Right kidney (tissue), 9 donors: ENCODE data around the gene AFP.
"Not testable (repeated sequence)": the region's sequence is repeated elsewhere in the genome, so short reads cannot be mapped to it uniquely, and the experiment has no call there.

Source experiments
- DNase-seq: peaks from one replicate; pipeline ENCODE4 v3.0.0-alpha.2; 2016
- long read RNA-seq, 8 donors: transcript quantifications; one replicate each; lab custom pipeline, GENCODE V29; 2026

The AFP gene
- long read RNA-seq, donor 1, transcript AFP-202 (15 exons, 2,484 nt) = major isoform, 73 of 146 reads
- long read RNA-seq, donor 1, partial matches to known transcripts = 71 of 146 reads
- long read RNA-seq, donor 1, other reads (novel, unspliced or antisense) = 0 of 146 reads
- long read RNA-seq, donor 2, transcript AFP-202 (15 exons, 2,484 nt) = major isoform, 210 of 465 reads
- long read RNA-seq, donor 2, transcript AFP-204 (5 exons, 728 nt) = minor isoform, 5 of 465 reads
- long read RNA-seq, donor 2, partial matches to known transcripts = 234 of 465 reads
- long read RNA-seq, donor 2, other reads (novel, unspliced or antisense) = 13 of 465 reads
- long read RNA-seq, donor 3, transcript AFP-202 (15 exons, 2,484 nt) = major isoform, 19 of 19 reads
- long read RNA-seq, donor 3, partial matches to known transcripts = 0 of 19 reads
- long read RNA-seq, donor 3, other reads (novel, unspliced or antisense) = 0 of 19 reads
- long read RNA-seq, donor 4, transcript AFP-202 (15 exons, 2,484 nt) = major isoform, 38 of 112 reads
- long read RNA-seq, donor 4, partial matches to known transcripts = 67 of 112 reads
- long read RNA-seq, donor 4, other reads (novel, unspliced or antisense) = 0 of 112 reads
- long read RNA-seq, donor 5, transcript AFP-202 (15 exons, 2,484 nt) = major isoform, 352 of 740 reads
- long read RNA-seq, donor 5, transcript AFP-204 (5 exons, 728 nt) = minor isoform, 6 of 740 reads
- long read RNA-seq, donor 5, partial matches to known transcripts = 338 of 740 reads
- long read RNA-seq, donor 5, other reads (novel, unspliced or antisense) = 41 of 740 reads
- long read RNA-seq, donor 6, transcript AFP-206 (3 exons, 693 nt) = minor isoform, 5 of 441 reads
- long read RNA-seq, donor 6, transcript AFP-202 (15 exons, 2,484 nt) = major isoform, 161 of 441 reads
- long read RNA-seq, donor 6, partial matches to known transcripts = 269 of 441 reads
- long read RNA-seq, donor 6, other reads (novel, unspliced or antisense) = 5 of 441 reads
- long read RNA-seq, donor 7, transcript AFP-202 (15 exons, 2,484 nt) = major isoform, 199 of 602 reads
- long read RNA-seq, donor 7, transcript AFP-204 (5 exons, 728 nt) = minor isoform, 10 of 602 reads
- long read RNA-seq, donor 7, partial matches to known transcripts = 374 of 602 reads
- long read RNA-seq, donor 7, other reads (novel, unspliced or antisense) = 16 of 602 reads
- long read RNA-seq, donor 8, transcript AFP-202 (15 exons, 2,484 nt) = major isoform, 54 of 138 reads
- long read RNA-seq, donor 8, partial matches to known transcripts = 81 of 138 reads
- long read RNA-seq, donor 8, other reads (novel, unspliced or antisense) = 0 of 138 reads

DNA sequence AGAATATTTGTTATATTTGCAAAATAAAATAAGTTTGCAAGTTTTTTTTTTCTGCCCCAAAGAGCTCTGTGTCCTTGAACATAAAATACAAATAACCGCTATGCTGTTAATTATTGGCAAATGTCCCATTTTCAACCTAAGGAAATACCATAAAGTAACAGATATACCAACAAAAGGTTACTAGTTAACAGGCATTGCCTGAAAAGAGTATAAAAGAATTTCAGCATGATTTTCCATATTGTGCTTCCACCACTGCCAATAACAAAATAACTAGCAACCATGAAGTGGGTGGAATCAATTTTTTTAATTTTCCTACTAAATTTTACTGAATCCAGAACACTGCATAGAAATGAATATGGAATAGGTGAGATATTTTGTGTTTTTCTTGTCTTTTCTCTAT lies at the start of gene AFP:
AFP (plus strand) TSS at position 238 of the 400 bp plus-strand sequence; CDS start at position 280, 42 bp downstream.
- no peak for DNase-seq

DNA sequence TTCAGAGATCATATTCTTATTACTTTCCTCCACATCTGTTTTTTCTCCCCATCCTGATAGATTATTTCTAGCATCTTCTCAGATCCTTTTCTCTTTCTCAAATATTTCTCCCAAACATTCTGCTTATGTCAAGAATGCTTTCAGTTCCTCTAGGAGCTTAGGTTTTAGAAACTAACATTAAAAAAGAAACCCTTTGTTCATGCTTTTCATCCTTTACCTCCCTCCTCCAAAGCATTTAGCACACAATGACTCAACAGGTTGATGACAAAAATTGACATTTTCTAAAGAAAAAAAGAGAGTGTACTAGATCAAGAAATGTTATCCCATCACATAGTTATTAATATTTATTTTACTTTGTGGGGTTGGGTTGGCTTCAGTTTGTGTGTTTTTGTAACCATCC lies 48.5 kb upstream of the AFP start:
- DNase-seq = no peak

DNA sequence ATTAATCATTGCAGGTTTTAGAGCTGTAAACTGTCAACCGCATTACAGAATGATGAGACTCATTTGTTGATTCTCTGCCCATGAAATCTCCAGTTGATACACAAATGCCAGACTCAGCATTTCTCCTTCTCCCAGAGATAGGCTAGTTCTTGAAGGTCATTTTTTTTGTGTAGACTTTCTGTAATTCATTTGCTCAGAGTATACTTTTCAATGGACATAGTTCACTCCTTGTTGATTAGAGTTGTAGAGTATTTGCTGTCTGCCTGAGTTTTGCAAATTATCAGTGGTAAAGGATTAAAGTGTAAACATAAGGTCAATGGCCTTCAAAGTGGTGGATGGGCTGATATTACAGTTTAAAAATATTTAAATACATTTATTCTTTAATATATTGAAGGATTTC lies 47.1 kb upstream of the AFP start:
- no peak for DNase-seq

DNA sequence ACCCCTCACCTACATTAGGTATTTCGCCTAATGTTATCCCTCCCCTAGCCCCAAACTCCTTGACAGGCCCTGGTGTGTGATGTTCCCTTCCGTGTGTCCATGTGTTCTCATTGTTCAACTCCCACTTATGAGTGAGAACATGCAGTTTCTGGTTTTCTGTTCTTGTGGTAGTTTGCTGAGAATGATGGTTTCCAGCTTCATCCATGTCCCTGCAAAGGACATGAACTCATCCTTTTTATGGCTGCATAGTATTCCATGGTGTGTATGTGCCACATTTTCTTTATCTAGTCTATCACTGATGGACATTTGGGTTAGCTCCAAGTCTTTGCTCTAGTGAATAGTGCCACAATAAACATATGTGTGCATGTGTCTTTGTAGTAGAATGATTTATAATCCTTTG lies 46.4 kb upstream of the AFP start:
- not testable (repeated sequence) for DNase-seq

DNA sequence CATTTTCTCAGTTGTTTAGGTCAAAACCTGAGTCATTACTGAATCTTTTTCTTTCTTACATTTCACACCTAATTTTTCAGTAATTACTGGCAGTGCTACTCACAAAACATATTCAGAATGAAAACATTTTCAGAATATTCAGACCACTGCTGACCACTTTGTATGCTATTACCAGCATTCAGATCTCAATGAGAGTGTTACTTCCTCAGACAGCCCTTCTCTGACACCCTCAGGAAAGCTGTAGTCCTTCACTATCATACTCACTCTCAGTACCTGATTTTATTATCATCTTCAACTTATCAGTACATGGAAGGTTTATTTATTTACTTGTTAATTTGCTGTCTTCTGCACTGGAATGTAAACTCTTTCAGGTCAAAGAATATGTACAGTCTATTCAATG lies 44.2 kb upstream of the AFP start:
- DNase-seq = no peak

DNA sequence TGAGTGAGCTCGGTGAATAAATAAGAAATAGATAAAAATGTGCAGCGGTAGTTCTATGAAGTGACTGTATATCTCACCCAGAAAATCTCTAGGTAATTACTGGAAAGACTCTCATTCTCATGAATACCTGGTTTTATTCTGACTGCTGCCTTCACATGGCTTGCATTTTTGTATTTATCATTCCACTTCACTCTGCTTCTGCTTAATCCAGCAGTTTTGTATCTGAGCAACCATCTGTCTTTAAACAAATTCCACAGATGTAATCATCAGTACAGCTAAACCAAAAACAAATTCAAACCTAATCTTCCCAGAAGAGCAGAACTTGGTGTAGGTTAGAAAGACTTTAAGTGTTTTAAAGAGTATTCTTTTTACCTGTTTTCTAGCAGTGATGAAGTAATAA lies 43.1 kb upstream of the AFP start:
- no peak for DNase-seq

DNA sequence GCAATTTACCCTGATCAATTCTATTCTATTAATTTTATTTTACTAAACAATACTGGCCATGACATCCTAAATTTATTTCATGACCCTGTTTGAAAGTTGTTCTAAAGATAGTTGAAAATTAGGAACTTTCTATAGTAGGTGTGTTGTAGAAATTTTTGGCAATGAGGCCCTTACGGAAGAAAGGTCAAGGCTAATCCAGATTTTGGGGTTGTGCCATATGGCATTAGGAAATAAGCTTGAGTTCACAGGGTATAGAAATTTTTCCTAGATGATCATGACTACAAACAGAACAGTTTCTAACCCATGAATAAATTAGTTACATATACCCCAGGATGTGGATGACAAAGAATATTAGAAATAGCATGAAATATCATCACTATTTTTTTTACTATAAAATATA lies 39.7 kb upstream of the AFP start:
- no peak for DNase-seq

DNA sequence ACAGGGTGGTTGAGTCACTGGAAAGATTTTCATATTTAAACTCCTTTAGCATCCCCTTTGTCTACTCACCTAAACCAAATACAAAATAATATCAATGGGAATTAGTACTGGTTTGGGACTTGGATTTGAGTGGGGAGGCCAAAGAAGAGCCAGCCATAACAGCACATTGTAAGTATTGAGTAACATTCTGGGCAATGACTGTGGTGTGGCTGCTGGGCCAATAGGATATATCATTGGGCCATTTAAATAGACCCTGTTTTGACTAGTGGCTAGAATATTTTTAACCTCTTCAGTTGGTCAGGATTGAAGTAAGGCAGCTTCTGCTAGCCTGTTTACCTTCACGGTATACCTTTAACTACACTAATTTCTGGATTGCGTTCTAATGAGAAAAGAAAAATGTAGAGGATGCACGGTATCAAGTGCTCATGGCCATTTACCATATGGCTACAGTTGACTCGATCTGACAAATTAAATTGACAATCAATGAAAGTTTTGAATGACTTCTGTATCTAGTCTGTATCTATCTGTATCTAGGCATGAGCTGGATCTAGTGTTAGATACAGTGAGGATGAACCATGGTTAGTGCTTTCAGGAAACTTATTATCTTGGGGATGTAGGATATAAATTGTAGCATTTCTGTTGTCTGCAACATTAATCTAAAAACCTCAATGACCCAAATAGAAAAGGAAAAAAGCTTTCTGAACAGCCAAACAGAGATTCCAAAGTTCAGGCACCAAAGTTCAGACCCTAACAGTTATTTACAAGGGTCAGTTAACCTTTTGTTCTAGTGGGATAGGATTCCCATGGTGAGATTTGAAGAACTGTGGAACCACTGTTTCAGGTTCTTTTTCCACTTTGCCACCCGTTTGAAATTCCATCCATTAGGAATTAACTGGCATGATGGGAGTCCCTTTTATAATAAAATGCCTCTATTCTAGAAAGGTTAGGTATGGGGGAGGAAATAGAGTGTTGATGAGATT lies 38.7 kb upstream of the AFP start:
- no peak for DNase-seq

DNA sequence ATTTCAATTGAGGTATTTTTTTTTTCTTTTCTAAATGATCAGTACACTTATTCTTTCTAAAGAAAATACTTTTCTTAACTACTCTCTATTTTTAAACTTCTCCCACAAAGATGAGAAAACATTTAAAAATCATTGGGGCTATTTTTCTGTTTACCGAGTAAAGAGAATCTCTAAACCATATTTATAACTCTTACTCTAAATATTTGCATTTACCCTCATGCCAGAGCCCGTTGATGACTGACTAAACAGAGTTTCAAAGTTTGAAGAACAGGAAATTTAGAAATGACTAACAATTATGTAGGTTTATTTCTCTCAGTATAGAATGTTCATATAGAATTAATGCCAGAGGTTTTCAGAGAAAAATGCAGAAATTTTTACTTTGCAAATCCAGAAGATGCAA lies 34.6 kb upstream of the AFP start:
- DNase-seq = no peak

DNA sequence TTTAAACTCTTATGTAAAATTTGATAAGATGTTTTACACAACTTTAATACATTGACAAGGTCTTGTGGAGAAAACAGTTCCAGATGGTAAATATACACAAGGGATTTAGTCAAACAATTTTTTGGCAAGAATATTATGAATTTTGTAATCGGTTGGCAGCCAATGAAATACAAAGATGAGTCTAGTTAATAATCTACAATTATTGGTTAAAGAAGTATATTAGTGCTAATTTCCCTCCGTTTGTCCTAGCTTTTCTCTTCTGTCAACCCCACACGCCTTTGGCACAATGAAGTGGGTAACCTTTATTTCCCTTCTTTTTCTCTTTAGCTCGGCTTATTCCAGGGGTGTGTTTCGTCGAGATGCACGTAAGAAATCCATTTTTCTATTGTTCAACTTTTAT lies 32.0 kb upstream of the AFP start, which contains the start of gene ALB:
ALB (plus strand) TSS at position 246 of the 400 bp plus-strand sequence; CDS start at position 287, 41 bp downstream.
- no peak for DNase-seq

DNA sequence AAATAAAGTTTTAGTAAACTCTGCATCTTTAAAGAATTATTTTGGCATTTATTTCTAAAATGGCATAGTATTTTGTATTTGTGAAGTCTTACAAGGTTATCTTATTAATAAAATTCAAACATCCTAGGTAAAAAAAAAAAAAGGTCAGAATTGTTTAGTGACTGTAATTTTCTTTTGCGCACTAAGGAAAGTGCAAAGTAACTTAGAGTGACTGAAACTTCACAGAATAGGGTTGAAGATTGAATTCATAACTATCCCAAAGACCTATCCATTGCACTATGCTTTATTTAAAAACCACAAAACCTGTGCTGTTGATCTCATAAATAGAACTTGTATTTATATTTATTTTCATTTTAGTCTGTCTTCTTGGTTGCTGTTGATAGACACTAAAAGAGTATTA lies 31.6 kb upstream of the AFP start:
- DNase-seq = no peak

DNA sequence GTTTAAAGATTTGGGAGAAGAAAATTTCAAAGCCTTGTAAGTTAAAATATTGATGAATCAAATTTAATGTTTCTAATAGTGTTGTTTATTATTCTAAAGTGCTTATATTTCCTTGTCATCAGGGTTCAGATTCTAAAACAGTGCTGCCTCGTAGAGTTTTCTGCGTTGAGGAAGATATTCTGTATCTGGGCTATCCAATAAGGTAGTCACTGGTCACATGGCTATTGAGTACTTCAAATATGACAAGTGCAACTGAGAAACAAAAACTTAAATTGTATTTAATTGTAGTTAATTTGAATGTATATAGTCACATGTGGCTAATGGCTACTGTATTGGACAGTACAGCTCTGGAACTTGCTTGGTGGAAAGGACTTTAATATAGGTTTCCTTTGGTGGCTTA lies 30.9 kb upstream of the AFP start:
- no peak for DNase-seq

DNA sequence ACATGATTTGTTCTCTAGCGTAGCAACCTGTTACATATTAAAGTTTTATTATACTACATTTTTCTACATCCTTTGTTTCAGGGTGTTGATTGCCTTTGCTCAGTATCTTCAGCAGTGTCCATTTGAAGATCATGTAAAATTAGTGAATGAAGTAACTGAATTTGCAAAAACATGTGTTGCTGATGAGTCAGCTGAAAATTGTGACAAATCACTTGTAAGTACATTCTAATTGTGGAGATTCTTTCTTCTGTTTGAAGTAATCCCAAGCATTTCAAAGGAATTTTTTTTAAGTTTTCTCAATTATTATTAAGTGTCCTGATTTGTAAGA lies 29.5 kb upstream of the AFP start:
- no peak for DNase-seq

DNA sequence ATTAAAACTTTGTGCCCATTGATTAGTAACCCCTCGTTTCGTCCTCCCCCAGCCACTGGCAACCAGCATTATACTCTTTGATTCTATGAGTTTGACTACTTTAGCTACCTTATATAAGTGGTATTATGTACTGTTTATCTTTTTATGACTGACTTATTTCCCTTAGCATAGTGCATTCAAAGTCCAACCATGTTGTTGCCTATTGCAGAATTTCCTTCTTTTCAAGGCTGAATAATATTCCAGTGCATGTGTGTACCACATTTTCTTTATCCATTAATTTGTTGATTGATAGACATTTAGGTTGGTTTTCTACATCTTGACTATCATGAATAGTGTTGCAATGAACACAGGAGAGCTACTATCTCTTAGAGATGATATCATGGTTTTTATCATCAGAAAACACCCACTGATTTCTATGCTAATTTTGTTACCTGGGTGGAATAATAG lies 28.8 kb upstream of the AFP start:
- no peak for DNase-seq

DNA sequence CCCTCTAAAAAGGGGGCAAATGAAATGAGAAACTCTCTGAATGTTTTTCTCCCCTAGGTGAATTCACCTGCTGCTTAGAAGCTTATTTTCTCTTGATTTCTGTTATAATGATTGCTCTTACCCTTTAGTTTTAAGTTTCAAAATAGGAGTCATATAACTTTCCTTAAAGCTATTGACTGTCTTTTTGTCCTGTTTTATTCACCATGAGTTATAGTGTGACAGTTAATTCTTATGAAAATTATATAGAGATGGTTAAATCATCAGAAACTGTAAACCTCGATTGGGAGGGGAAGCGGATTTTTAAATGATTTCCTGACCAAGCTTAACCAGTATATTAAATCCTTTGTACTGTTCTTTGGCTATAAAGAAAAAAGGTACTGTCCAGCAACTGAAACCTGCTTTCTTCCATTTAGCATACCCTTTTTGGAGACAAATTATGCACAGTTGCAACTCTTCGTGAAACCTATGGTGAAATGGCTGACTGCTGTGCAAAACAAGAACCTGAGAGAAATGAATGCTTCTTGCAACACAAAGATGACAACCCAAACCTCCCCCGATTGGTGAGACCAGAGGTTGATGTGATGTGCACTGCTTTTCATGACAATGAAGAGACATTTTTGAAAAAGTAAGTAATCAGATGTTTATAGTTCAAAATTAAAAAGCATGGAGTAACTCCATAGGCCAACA lies 27.7 kb upstream of the AFP start:
- no peak for DNase-seq

DNA sequence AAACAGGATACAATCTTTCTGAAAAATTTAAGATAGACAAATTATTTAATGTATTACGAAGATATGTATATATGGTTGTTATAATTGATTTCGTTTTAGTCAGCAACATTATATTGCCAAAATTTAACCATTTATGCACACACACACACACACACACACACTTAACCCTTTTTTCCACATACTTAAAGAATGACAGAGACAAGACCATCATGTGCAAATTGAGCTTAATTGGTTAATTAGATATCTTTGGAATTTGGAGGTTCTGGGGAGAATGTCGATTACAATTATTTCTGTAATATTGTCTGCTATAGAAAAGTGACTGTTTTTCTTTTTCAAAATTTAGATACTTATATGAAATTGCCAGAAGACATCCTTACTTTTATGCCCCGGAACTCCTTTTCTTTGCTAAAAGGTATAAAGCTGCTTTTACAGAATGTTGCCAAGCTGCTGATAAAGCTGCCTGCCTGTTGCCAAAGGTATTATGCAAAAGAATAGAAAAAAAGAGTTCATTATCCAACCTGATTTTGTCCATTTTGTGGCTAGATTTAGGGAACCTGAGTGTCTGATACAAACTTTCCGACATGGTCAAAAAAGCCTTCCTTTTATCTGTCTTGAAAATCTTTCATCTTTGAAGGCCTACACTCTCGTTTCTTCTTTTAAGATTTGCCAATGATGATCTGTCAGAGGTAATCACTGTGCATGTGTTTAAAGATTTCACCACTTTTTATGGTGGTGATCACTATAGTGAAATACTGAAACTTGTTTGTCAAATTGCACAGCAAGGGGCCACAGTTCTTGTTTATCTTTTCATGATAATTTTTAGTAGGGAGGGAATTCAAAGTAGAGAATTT lies 26.8 kb upstream of the AFP start:
- no peak for DNase-seq

DNA sequence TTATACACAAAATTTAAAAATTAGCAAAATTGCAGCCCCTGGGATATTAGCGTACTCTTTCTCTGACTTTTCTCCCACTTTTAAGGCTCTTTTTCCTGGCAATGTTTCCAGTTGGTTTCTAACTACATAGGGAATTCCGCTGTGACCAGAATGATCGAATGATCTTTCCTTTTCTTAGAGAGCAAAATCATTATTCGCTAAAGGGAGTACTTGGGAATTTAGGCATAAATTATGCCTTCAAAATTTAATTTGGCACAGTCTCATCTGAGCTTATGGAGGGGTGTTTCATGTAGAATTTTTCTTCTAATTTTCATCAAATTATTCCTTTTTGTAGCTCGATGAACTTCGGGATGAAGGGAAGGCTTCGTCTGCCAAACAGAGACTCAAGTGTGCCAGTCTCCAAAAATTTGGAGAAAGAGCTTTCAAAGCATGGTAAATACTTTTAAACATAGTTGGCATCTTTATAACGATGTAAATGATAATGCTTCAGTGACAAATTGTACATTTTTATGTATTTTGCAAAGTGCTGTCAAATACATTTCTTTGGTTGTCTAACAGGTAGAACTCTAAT lies 26.0 kb upstream of the AFP start:
- DNase-seq = no peak

DNA sequence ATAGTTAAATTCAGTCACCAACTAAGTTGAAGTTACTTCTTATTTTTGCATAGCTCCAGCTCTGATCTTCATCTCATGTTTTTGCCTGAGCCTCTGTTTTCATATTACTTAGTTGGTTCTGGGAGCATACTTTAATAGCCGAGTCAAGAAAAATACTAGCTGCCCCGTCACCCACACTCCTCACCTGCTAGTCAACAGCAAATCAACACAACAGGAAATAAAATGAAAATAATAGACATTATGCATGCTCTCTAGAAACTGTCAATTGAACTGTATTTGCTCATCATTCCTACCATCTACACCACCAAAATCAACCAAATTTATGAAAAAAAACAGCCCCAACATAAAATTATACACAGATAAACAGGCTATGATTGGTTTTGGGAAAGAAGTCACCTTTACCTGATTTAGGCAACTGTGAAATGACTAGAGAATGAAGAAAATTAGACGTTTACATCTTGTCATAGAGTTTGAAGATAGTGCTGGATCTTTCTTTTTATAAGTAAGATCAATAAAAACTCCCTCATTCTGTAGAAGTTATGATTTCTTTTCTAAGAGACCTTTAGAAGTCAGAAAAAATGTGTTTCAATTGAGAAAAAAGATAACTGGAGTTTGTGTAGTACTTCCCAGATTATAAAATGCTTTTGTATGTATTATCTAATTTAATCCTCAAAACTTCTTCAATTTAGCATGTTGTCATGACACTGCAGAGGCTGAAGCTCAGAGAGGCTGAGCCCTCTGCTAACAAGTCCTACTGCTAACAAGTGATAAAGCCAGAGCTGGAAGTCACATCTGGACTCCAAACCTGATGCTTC lies 24.9 kb upstream of the AFP start:
- no peak for DNase-seq
